Testis (tissue), 2 donors: ENCODE measurements around the gene SPOCD1.

Experiments
- CTCF ChIP-seq, 3 experiments: fragments of 450-650 bp in 2 of 3; fragments of 200-600 bp in 1 of 3; sonication (generic) in 1 of 3; IDR thresholded peaks; one replicate each; pipeline ENCODE4 v1.5.1; 2016 to 2019; ENCODE audit warnings: antibody characterized with exemption in 3 of 3, mild to moderate bottlenecking in 2 of 3, moderate library complexity in 1 of 3
- POLR2A ChIP-seq: fragments of 450-650 bp; IDR thresholded peaks from one replicate; pipeline ENCODE4 v1.6.1; 2017; ENCODE audit warnings: antibody characterized with exemption, mild to moderate bottlenecking, moderate library complexity

- no peak for TF ChIP-seq CTCF (IDR thresholded peaks at IDR 0.05)
- TF ChIP-seq POLR2A: no peak
Observed at GRCh38 chr1:31799895-31800673, 15.7 kb downstream of the SPOCD1 start.
